Measurements from ENCODE around the gene NT5E. TPM values are rescaled to one million over a fixed set of nuclear protein-coding genes. Genes with fewer than 3 reads are reported as not detected.

The NT5E gene
- total and polyA plus RNA-seq, 4 donors, result 13.5 to 51.5 (median 34.1) TPM

- TF ChIP-seq NR2F2 (IDR thresholded peaks at IDR 0.05), result no peak
- TF ChIP-seq MAX (IDR thresholded peaks at IDR 0.05), result no peak
- TF ChIP-seq REST (IDR thresholded peaks at IDR 0.05), result no peak
- TF ChIP-seq EGR1 (IDR thresholded peaks at IDR 0.05; ENCODE audit: low read depth in 2 of 2), result no peak
- TF ChIP-seq FOXA2 (IDR thresholded peaks at IDR 0.05), result no peak
- TF ChIP-seq TAF1 (conservative IDR thresholded peaks at IDR 0.05), result no peak
- TF ChIP-seq CTCF (IDR thresholded peaks at IDR 0.05; ENCODE audit: low read depth, low read length, missing input control), result no peak
- no peak for TF ChIP-seq JUND (IDR thresholded peaks at IDR 0.05)
- no peak for TF ChIP-seq HNF4G (IDR thresholded peaks at IDR 0.05)
- no peak for TF ChIP-seq RXRA (IDR thresholded peaks at IDR 0.05)
- no peak for TF ChIP-seq HNF4A (conservative IDR thresholded peaks at IDR 0.05)
- no peak for TF ChIP-seq ZBTB33 (IDR thresholded peaks at IDR 0.05)
- no peak for TF ChIP-seq RAD21 (IDR thresholded peaks at IDR 0.05)
These were observed 49.6 kb upstream of the NT5E start for GRCh38 chr6:85400331-85400730.

GRCh38 chr6:85401186-85402021 lies 48.5 kb upstream of the NT5E start:
- Histone ChIP-seq H3K4me1 (ENCODE audit: control insufficient read depth in 4 of 4, insufficient read depth in 4 of 4, low read length in 3 of 4) (peaks cover 4 to 26% (median 23%) of the 10 kb centered on the region in 4 donors), H3K27me3 (ENCODE audit: control insufficient read depth in 4 of 4, insufficient read depth in 4 of 4, low read length in 3 of 4) (no peaks in the 10 kb centered on the region), H3K4me3 (ENCODE audit: low read depth in 1 of 3, low read length in 3 of 3) (no peak overlapping the region), H3K9ac (ENCODE audit: low read depth in 1 of 2, low read length in 2 of 2) (no peak overlapping the region), H3K36me3 (ENCODE audit: control insufficient read depth in 4 of 4, insufficient read depth in 3 of 4, low read depth in 1 of 4, low read length in 3 of 4) (no peaks in the 10 kb centered on the region), H3K9me3 (ENCODE audit: control insufficient read depth in 4 of 4, low read length in 3 of 4) (no peaks in the 10 kb centered on the region), H3K27ac (ENCODE audit: low read depth in 1 of 2, low read length in 2 of 2) (no peak overlapping the region)
- 81% methylated on average over 6 of the region's 6 CpGs for WGBS
- no peak for DNase-seq (ENCODE audit: low spot score)
- no peak for TF ChIP-seq GABPA (IDR thresholded peaks at IDR 0.05 in 1 of 2, conservative IDR thresholded peaks at IDR 0.05 in 1 of 2)
- TF ChIP-seq MAX (IDR thresholded peaks at IDR 0.05), result no peak
- no peak for TF ChIP-seq RXRA (IDR thresholded peaks at IDR 0.05)
- no peak for TF ChIP-seq JUND (IDR thresholded peaks at IDR 0.05)
- TF ChIP-seq ATF3 (IDR thresholded peaks at IDR 0.05), result no peak
- no peak for TF ChIP-seq SP1 (IDR thresholded peaks at IDR 0.05)
- no peak for TF ChIP-seq RAD21 (IDR thresholded peaks at IDR 0.05)
- TF ChIP-seq HNF4G (IDR thresholded peaks at IDR 0.05), result no peak
- TF ChIP-seq NR2F2 (IDR thresholded peaks at IDR 0.05), result no peak
- TF ChIP-seq YY1 (IDR thresholded peaks at IDR 0.05), result no peak
- TF ChIP-seq TAF1 (conservative IDR thresholded peaks at IDR 0.05), result no peak
- no peak for TF ChIP-seq REST (IDR thresholded peaks at IDR 0.05)

More at GRCh38 chr6:85400331-85400730, 49.6 kb upstream of the NT5E start:
- Histone ChIP-seq H3K4me3 (ENCODE audit: low read depth in 1 of 3, low read length in 3 of 3) (no peak overlapping the region), H3K27ac (ENCODE audit: low read depth in 1 of 2, low read length in 2 of 2) (no peak overlapping the region), H3K9me3 (ENCODE audit: control insufficient read depth in 4 of 4, low read length in 3 of 4) (no peaks in the 10 kb centered on the region), H3K36me3 (ENCODE audit: control insufficient read depth in 4 of 4, insufficient read depth in 3 of 4, low read depth in 1 of 4, low read length in 3 of 4) (no peaks in the 10 kb centered on the region), H3K27me3 (ENCODE audit: control insufficient read depth in 4 of 4, insufficient read depth in 4 of 4, low read length in 3 of 4) (no peaks in the 10 kb centered on the region), H3K4me1 (ENCODE audit: control insufficient read depth in 4 of 4, insufficient read depth in 4 of 4, low read length in 3 of 4) (peaks cover 4 to 16% (median 13%) of the 10 kb centered on the region in 4 donors), H3K9ac (ENCODE audit: low read depth in 1 of 2, low read length in 2 of 2) (no peak overlapping the region)
- DNase-seq (ENCODE audit: low spot score), result no peak
- WGBS, result 74% methylated on average over 4 of the region's 4 CpGs
